Measurements from ENCODE around the gene SH3PXD2A.

SH3PXD2A gene

GRCh38 chr10:103824281-103824680, 31.1 kb downstream of the SH3PXD2A start:
- peaks cover 14% of the 10 kb centered on the region for H3K4me1 ChIP-seq (ENCODE audit: control insufficient read depth, insufficient read depth, low read length)
- H3K9me3 ChIP-seq (ENCODE audit: control insufficient read depth, insufficient read depth, low read depth, low read length) = no peaks in the 10 kb centered on the region
- ChIA-PET POLR2A (interaction anchor here (1.2 kb wide), 1 partner anchor 27 kb away, joined by 7 read pairs; no protein-coding TSS in a partner anchor), CTCF (interaction anchor here (0.7 to 1.6 kb wide), 2 partner anchors 71 to 116 kb away, joined by 3 to 5 read pairs; no protein-coding TSS in a partner anchor)
- H3K4me3 ChIP-seq (ENCODE audit: low read depth, low read length) = no peak overlapping the region
- no peak overlapping the region for H3K27ac ChIP-seq (ENCODE audit: extremely low read depth, low read depth, low read length)
- TF ChIP-seq WT1 (tag by site-specific recombination; IDR thresholded peaks at IDR 0.05) (no peak), ZNF791 (tag by site-specific recombination; IDR thresholded peaks at IDR 0.05) (no peak), TCF7L2 (IDR thresholded peaks at IDR 0.05; ENCODE audit: borderline replicate concordance, low read depth, low read length) (no peak), MEIS1 (CRISPR knock-in tag; IDR thresholded peaks at IDR 0.05; ENCODE audit: borderline replicate concordance) (no peak), TRIM28 (IDR thresholded peaks at IDR 0.05; ENCODE audit: borderline replicate concordance, low read length) (no peak), ZNF324 (tag by site-specific recombination; IDR thresholded peaks at IDR 0.05) (no peak), SP2 (tag by site-specific recombination; IDR thresholded peaks at IDR 0.05) (no peak), ZSCAN16 (tag by site-specific recombination; IDR thresholded peaks at IDR 0.05) (no peak), ZNF513 (tag by site-specific recombination; IDR thresholded peaks at IDR 0.05) (no peak), ZFHX2 (tag by site-specific recombination; conservative IDR thresholded peaks at IDR 0.05) (no peak), ZNF670 (tag by site-specific recombination; IDR thresholded peaks at IDR 0.05; ENCODE audit: low read depth) (no peak), ZNF311 (tag by site-specific recombination; IDR thresholded peaks at IDR 0.05; ENCODE audit: borderline replicate concordance) (no peak), ZNF529 (tag by site-specific recombination; IDR thresholded peaks at IDR 0.05; ENCODE audit: insufficient replicate concordance) (no peak), ZBTB48 (tag by site-specific recombination; IDR thresholded peaks at IDR 0.05) (no peak), ZFP37 (tag by site-specific recombination; IDR thresholded peaks at IDR 0.05) (no peak)
- H3K36me3 ChIP-seq (ENCODE audit: control insufficient read depth in 2 of 2, insufficient read depth in 1 of 2, low read length in 2 of 2) = no peaks in the 10 kb centered on the region

GRCh38 chr10:103823706-103824272, 31.6 kb downstream of the SH3PXD2A start:
- TF ChIP-seq ZFP41 (tag by site-specific recombination; IDR thresholded peaks at IDR 0.05; ENCODE audit: borderline replicate concordance) = no peak
- TF ChIP-seq ZNF776 (tag by site-specific recombination; IDR thresholded peaks at IDR 0.05; ENCODE audit: borderline replicate concordance) = no peak
- no peak for TF ChIP-seq ZNF837 (tag by site-specific recombination; IDR thresholded peaks at IDR 0.05)
- no peak for TF ChIP-seq ZNF324 (tag by site-specific recombination; IDR thresholded peaks at IDR 0.05)
- no peak for TF ChIP-seq ZNF658 (tag by site-specific recombination; IDR thresholded peaks at IDR 0.05)
- TF ChIP-seq, protein P1, sequence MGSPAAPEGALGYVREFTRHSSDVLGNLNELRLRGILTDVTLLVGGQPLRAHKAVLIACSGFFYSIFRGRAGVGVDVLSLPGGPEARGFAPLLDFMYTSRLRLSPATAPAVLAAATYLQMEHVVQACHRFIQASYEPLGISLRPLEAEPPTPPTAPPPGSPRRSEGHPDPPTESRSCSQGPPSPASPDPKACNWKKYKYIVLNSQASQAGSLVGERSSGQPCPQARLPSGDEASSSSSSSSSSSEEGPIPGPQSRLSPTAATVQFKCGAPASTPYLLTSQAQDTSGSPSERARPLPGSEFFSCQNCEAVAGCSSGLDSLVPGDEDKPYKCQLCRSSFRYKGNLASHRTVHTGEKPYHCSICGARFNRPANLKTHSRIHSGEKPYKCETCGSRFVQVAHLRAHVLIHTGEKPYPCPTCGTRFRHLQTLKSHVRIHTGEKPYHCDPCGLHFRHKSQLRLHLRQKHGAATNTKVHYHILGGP (tag by site-specific recombination; IDR thresholded peaks at IDR 0.05) = no peak
- TF ChIP-seq REST (tag by site-specific recombination; IDR thresholded peaks at IDR 0.05) = no peak
- TF ChIP-seq ZNF677 (tag by site-specific recombination; IDR thresholded peaks at IDR 0.05) = no peak
- no peak for TF ChIP-seq ZBTB10 (tag by site-specific recombination; IDR thresholded peaks at IDR 0.05)
- no peak for TF ChIP-seq ZNF24 (tag by site-specific recombination; IDR thresholded peaks at IDR 0.05)
- no peak for TF ChIP-seq ZNF2 (tag by site-specific recombination; IDR thresholded peaks at IDR 0.05)
- TF ChIP-seq BCL11B (tag by site-specific recombination; IDR thresholded peaks at IDR 0.05; ENCODE audit: low read depth) = no peak

More at GRCh38 chr10:103823706-103824272, 31.6 kb downstream of the SH3PXD2A start:
- Histone ChIP-seq H3K4me3 (ENCODE audit: low read depth, low read length) (no peak overlapping the region), H3K27ac (ENCODE audit: extremely low read depth, low read depth, low read length) (no peak overlapping the region), H3K9me3 (ENCODE audit: control insufficient read depth, insufficient read depth, low read depth, low read length) (no peaks in the 10 kb centered on the region), H3K4me1 (ENCODE audit: control insufficient read depth, insufficient read depth, low read length) (peaks cover 11% of the 10 kb centered on the region), H3K36me3 (ENCODE audit: control insufficient read depth in 2 of 2, insufficient read depth in 1 of 2, low read length in 2 of 2) (no peaks in the 10 kb centered on the region)
- ChIA-PET CTCF (interaction anchor here (0.7 to 1.6 kb wide), 2 partner anchors 71 to 115 kb away, joined by 3 to 5 read pairs; no protein-coding TSS in a partner anchor), POLR2A (interaction anchor here (1.2 kb wide), 1 partner anchor 28 kb away, joined by 7 read pairs; no protein-coding TSS in a partner anchor)
